ENCODE results near the gene C10orf143. TPM values are rescaled to one million over a fixed set of nuclear protein-coding genes. Genes with fewer than 3 reads are reported as not detected.

The C10orf143 gene
- total RNA-seq: 0.22 and 0.29 TPM in 2 replicates

GRCh38 chr10:130110246-130111112 is at the start of gene C10orf143:
TSS of gene C10orf143 (minus strand) at chr10:130110830. CDS start at chr10:130110772, 58 bp downstream.

GRCh38 chr10:130136226-130137089 is 25.8 kb upstream of the C10orf143 start, which contains the start of gene GLRX3:
TSS of gene GLRX3 (plus strand) at chr10:130136391. CDS start at chr10:130136421, 30 bp downstream.

Other genes with a start within 250 kb of the C10orf143 start
- 0.14 TPM in 1 of 2 replicates, not detected in the other for gene EBF3, start 146.6 kb downstream of the C10orf143 start, total RNA-seq
- 77.5 and 94.2 TPM in 2 replicates for gene GLRX3, start 25.6 kb upstream of the C10orf143 start, total RNA-seq

Data from placental pericyte (primary cell).